HepG2 (cell line): ENCODE measurements around the gene SFXN5. TPM values are rescaled to one million over a fixed set of nuclear protein-coding genes. Genes with fewer than 3 reads are reported as not detected.
A peak's percentile ranks its signal among the peaks of the same experiment; 100 is the strongest.

Experiments used
- EZH2 ChIP-seq: conservative IDR thresholded peaks from 2 replicates; pipeline ENCODE4 v1.6.1; 2012; ENCODE audit warnings: mild to moderate bottlenecking, low read depth, low read length, moderate library complexity
- GABPA ChIP-seq, 2 experiments: IDR thresholded peaks; 2 replicates each; pipeline ENCODE4 v1.6.1; 2011 to 2016; ENCODE audit warnings: low read depth in 2 of 2, low read length in 1 of 2, missing biosample characterization in 1 of 2, missing genetic modification characterization in 1 of 2
- HNRNPK ChIP-seq: fragments of 200-400 bp; formaldehyde crosslinking; IDR thresholded peaks from 2 replicates; pipeline ENCODE4 v1.6.1; 2018; ENCODE audit warnings: low read length, low read depth, moderate library complexity, mild to moderate bottlenecking; ENCODE audit not compliant: poor library complexity, severe bottlenecking
- MEIS1 ChIP-seq: sonication (generic); formaldehyde crosslinking; IDR thresholded peaks from 2 replicates; pipeline ENCODE4 v1.9.0; 2021; ENCODE audit warnings: mild to moderate bottlenecking, missing genetic modification reagents, moderate library complexity, borderline replicate concordance
- NFE2 ChIP-seq: sonication (generic); formaldehyde crosslinking; IDR thresholded peaks from 2 replicates; pipeline ENCODE4 v1.4.0; 2020; ENCODE audit warnings: missing genetic modification reagents
- NR3C1 ChIP-seq: sonication (generic); formaldehyde crosslinking; IDR thresholded peaks from 2 replicates; pipeline ENCODE4 v1.4.0; 2020; ENCODE audit warnings: missing genetic modification reagents
- RARG ChIP-seq: sonication (generic); formaldehyde crosslinking; IDR thresholded peaks from 2 replicates; pipeline ENCODE4 v1.4.0; 2020; ENCODE audit warnings: low read depth, mild to moderate bottlenecking, missing genetic modification reagents
- SAP130 ChIP-seq: IDR thresholded peaks from 2 replicates; pipeline ENCODE4 v1.6.1; 2016; ENCODE audit warnings: low read depth
- SMARCC2 ChIP-seq: fragments of 450-650 bp; IDR thresholded peaks from 2 replicates; pipeline ENCODE4 v1.6.1; 2017; ENCODE audit warnings: antibody characterized with exemption, mild to moderate bottlenecking
- STAG1 ChIP-seq: sonication (generic); formaldehyde crosslinking; IDR thresholded peaks from 2 replicates; pipeline ENCODE4 v1.4.0; 2020; ENCODE audit warnings: missing genetic modification reagents
- TEAD3 ChIP-seq: optimal IDR thresholded peaks from 2 replicates; pipeline ENCODE3; 2016; ENCODE audit warnings: borderline replicate concordance
- XRCC5 ChIP-seq: fragments of 200-400 bp; formaldehyde crosslinking; optimal IDR thresholded peaks from 2 replicates; pipeline ENCODE3; 2017; ENCODE audit warnings: mild to moderate bottlenecking, low read length
- ZFP90 ChIP-seq: sonication (generic); formaldehyde crosslinking; IDR thresholded peaks from 2 replicates; pipeline ENCODE4 v1.8.0; 2022; ENCODE audit warnings: missing genetic modification reagents, mild to moderate bottlenecking, inconsistent platforms, borderline replicate concordance
- ZNF121 ChIP-seq: sonication (generic); formaldehyde crosslinking; IDR thresholded peaks from 2 replicates; pipeline ENCODE4 v1.5.0; 2020; ENCODE audit warnings: mild to moderate bottlenecking, missing genetic modification reagents
- ZNF180 ChIP-seq: sonication (generic); formaldehyde crosslinking; IDR thresholded peaks from 2 replicates; pipeline ENCODE4 v1.4.0; 2020; ENCODE audit warnings: low read depth, missing genetic modification reagents, borderline replicate concordance
- ZNF235 ChIP-seq: sonication (generic); formaldehyde crosslinking; IDR thresholded peaks from 2 replicates; pipeline ENCODE4 v1.8.1; 2023; ENCODE audit warnings: mild to moderate bottlenecking, missing genetic modification reagents, borderline replicate concordance
- ZNF3 ChIP-seq: IDR thresholded peaks from 2 replicates; pipeline ENCODE4 v1.7.0; 2017; ENCODE audit warnings: inconsistent platforms
- ZNF333 ChIP-seq: sonication (generic); formaldehyde crosslinking; IDR thresholded peaks from 2 replicates; pipeline ENCODE4 v1.4.0; 2020; ENCODE audit warnings: mild to moderate bottlenecking, missing genetic modification reagents, borderline replicate concordance
- ZNF343 ChIP-seq: sonication (generic); formaldehyde crosslinking; IDR thresholded peaks from 2 replicates; pipeline ENCODE4 v1.4.0; 2020; ENCODE audit warnings: mild to moderate bottlenecking, missing genetic modification reagents
- ZNF432 ChIP-seq: sonication (generic); formaldehyde crosslinking; IDR thresholded peaks from 2 replicates; pipeline ENCODE4 v1.5.0; 2020; ENCODE audit warnings: missing genetic modification reagents, mild to moderate bottlenecking, borderline replicate concordance
- ZNF546 ChIP-seq: sonication (generic); formaldehyde crosslinking; conservative IDR thresholded peaks from 2 replicates; pipeline ENCODE4 v1.8.1; 2023; ENCODE audit warnings: mild to moderate bottlenecking, missing genetic modification reagents
- ZNF672 ChIP-seq: sonication (generic); formaldehyde crosslinking; IDR thresholded peaks from 2 replicates; pipeline ENCODE4 v1.8.1; 2022; ENCODE audit warnings: missing genetic modification reagents
- ZNF777 ChIP-seq: sonication (generic); formaldehyde crosslinking; IDR thresholded peaks from 2 replicates; pipeline ENCODE4 v1.4.0; 2020; ENCODE audit warnings: missing genetic modification reagents
- ZNF850 ChIP-seq: sonication (generic); formaldehyde crosslinking; conservative IDR thresholded peaks from 2 replicates; pipeline ENCODE4 v1.9.0; 2021; ENCODE audit warnings: mild to moderate bottlenecking, missing genetic modification reagents
- ZSCAN22 ChIP-seq: sonication (generic); formaldehyde crosslinking; IDR thresholded peaks from 2 replicates; pipeline ENCODE4 v1.4.0; 2020; ENCODE audit warnings: mild to moderate bottlenecking, missing genetic modification reagents
- polyA plus RNA-seq, 8 experiments: library from polyadenylated mRNA; depleted of rRNA in 3 of 8; stranded (reverse) in 7 of 8; unstranded in 1 of 8; fragments of >200 nt; fragmentation: Illumina TruSeq in 4 of 8; extraction: Trizol in 4 of 8; gene quantifications; 2 replicates each; pipeline versions ENCODE4 v1.2.1 to v1.2.3, GENCODE V29; 2011 to 2016; ENCODE audit warnings: low read depth in 4 of 8, missing spikeins in 1 of 8, mixed read lengths in 1 of 8; ENCODE audit not compliant: insufficient read depth in 1 of 8
- total RNA-seq, 5 experiments: library from RNA; depleted of rRNA; stranded (reverse); fragments of >200 nt; fragmentation: Illumina TruSeq; extraction: Trizol; gene quantifications; 2 replicates each; pipeline ENCODE4 v1.2.3, GENCODE V29; 2016; ENCODE audit warnings: low read depth in 1 of 5
- TF ChIP-seq, protein P1 (sequence below): sonication (generic); formaldehyde crosslinking; IDR thresholded peaks from 2 replicates; pipeline ENCODE4 v1.8.0; 2022; ENCODE audit warnings: mild to moderate bottlenecking, missing genetic modification reagents
- TF ChIP-seq, protein P2 (sequence below): sonication (generic); formaldehyde crosslinking; IDR thresholded peaks from 2 replicates; pipeline ENCODE4 v1.4.0; 2020; ENCODE audit warnings: mild to moderate bottlenecking, missing genetic modification reagents
- TF ChIP-seq, protein P3 (sequence below): sonication (generic); formaldehyde crosslinking; IDR thresholded peaks from 2 replicates; pipeline ENCODE4 v1.8.1; 2023; ENCODE audit warnings: mild to moderate bottlenecking, missing genetic modification reagents

The SFXN5 gene
- total and polyA plus RNA-seq, 2 of the 13 experiments (the other 11 are each of a cell fraction or from before 2014, with no cell fraction given): 34.9 to 37.4 TPM

DNA sequence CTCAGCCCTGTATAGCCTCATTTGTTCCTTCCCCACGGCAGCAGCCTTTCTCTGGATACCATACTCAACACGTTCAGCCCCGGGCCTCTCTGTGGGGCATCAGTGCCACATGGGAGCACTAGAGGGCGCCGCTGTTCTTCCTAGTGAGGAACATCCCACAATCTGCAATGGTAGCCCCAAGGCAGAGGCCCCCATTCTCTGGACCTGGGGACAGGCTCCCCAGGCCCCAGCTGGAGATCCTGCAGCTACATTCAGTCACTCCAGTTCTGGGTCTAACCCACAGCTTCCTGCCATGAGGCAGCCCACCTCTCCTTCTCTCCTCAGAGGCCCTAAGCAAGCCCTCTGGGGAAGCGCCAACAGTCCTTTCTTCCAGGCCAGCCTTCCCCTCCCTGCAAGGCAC, 14.2 kb upstream of the SFXN5 start (continued):
- TF ChIP-seq NFE2 (CRISPR knock-in tag) (no peak), ZNF850 (CRISPR knock-in tag) (no peak), ZNF180 (no peak), SAP130 (0 out of 2 replicates have a peak, but pooled peaks have one; percentile 26), ZNF3 (CRISPR knock-in tag) (no peak), ZNF121 (CRISPR knock-in tag) (no peak), ZNF432 (CRISPR knock-in tag) (no peak), ZNF333 (no peak), NR3C1 (no peak), ZSCAN22 (no peak), TEAD3 (CRISPR knock-in tag) (no peak), MEIS1 (CRISPR knock-in tag) (no peak), RARG (CRISPR knock-in tag) (no peak), ZNF672 (CRISPR knock-in tag) (no peak), ZNF235 (no peak), ZNF343 (no peak), ZNF777 (CRISPR knock-in tag) (no peak), ZNF546 (CRISPR knock-in tag) (no peak), XRCC5 (peak; percentile 88), GABPA (IDR thresholded peaks at IDR 0.05; ENCODE audit: low read depth, low read length) (no peak), GABPA (CRISPR knock-in tag; IDR thresholded peaks at IDR 0.05; ENCODE audit: low read depth) (no peak), SMARCC2 (no peak), ZFP90 (no peak), HNRNPK (no peak), STAG1 (CRISPR knock-in tag) (peak; percentile 98), EZH2 (no peak)
- TF ChIP-seq, protein P1, sequence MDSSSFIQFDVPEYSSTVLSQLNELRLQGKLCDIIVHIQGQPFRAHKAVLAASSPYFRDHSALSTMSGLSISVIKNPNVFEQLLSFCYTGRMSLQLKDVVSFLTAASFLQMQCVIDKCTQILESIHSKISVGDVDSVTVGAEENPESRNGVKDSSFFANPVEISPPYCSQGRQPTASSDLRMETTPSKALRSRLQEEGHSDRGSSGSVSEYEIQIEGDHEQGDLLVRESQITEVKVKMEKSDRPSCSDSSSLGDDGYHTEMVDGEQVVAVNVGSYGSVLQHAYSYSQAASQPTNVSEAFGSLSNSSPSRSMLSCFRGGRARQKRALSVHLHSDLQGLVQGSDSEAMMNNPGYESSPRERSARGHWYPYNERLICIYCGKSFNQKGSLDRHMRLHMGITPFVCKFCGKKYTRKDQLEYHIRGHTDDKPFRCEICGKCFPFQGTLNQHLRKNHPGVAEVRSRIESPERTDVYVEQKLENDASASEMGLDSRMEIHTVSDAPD (CRISPR knock-in tag): no peak
- TF ChIP-seq, protein P2, sequence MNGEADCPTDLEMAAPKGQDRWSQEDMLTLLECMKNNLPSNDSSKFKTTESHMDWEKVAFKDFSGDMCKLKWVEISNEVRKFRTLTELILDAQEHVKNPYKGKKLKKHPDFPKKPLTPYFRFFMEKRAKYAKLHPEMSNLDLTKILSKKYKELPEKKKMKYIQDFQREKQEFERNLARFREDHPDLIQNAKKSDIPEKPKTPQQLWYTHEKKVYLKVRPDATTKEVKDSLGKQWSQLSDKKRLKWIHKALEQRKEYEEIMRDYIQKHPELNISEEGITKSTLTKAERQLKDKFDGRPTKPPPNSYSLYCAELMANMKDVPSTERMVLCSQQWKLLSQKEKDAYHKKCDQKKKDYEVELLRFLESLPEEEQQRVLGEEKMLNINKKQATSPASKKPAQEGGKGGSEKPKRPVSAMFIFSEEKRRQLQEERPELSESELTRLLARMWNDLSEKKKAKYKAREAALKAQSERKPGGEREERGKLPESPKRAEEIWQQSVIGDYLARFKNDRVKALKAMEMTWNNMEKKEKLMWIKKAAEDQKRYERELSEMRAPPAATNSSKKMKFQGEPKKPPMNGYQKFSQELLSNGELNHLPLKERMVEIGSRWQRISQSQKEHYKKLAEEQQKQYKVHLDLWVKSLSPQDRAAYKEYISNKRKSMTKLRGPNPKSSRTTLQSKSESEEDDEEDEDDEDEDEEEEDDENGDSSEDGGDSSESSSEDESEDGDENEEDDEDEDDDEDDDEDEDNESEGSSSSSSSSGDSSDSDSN (CRISPR knock-in tag): no peak
- TF ChIP-seq, protein P3, sequence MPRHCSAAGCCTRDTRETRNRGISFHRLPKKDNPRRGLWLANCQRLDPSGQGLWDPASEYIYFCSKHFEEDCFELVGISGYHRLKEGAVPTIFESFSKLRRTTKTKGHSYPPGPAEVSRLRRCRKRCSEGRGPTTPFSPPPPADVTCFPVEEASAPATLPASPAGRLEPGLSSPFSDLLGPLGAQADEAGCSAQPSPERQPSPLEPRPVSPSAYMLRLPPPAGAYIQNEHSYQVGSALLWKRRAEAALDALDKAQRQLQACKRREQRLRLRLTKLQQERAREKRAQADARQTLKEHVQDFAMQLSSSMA: no peak
